GM12878 (cell line): Measurements from ENCODE around the gene VDR.

Source experiments
- ATF2 ChIP-seq: IDR thresholded peaks from 2 replicates; pipeline ENCODE4 v1.6.1; 2012; ENCODE audit warnings: low read length, inconsistent platforms
- CHD2 ChIP-seq: IDR thresholded peaks from 2 replicates; pipeline ENCODE4 v1.6.1; 2011; ENCODE audit warnings: low read depth, low read length, improper control_type of control experiment, borderline replicate concordance
- ELK1 ChIP-seq: IDR thresholded peaks from 2 replicates; pipeline ENCODE4 v1.6.1; 2012; ENCODE audit warnings: low read depth, low read length, improper control_type of control experiment
- POLR2A ChIP-seq: IDR thresholded peaks from 2 replicates; pipeline ENCODE4 v1.6.1; 2011; ENCODE audit warnings: low read depth, mild to moderate bottlenecking, low read length
- POLR2AphosphoS5 ChIP-seq: IDR thresholded peaks from 2 replicates; pipeline ENCODE4 v1.6.1; 2011; ENCODE audit warnings: mild to moderate bottlenecking, low read length, inconsistent platforms
- TCF7 ChIP-seq: IDR thresholded peaks from 2 replicates; pipeline ENCODE4 v1.6.1; 2014; ENCODE audit warnings: antibody characterized with exemption, borderline replicate concordance
- YY1 ChIP-seq: IDR thresholded peaks from 2 replicates; pipeline ENCODE4 v1.6.1; 2011; ENCODE audit warnings: low read depth, mild to moderate bottlenecking, low read length
- TF ChIP-seq, protein P1 (sequence below), 3 experiments: IDR thresholded peaks in 2 of 3; conservative IDR thresholded peaks in 1 of 3; 2 replicates each; pipeline ENCODE4 v1.5.1; 2011; ENCODE audit warnings: low read depth in 3 of 3, low read length in 3 of 3, mild to moderate bottlenecking in 3 of 3, control low read depth in 2 of 3, moderate library complexity in 2 of 3, inconsistent platforms in 1 of 3, mixed read lengths in 1 of 3; ENCODE audit not compliant: control insufficient read depth in 2 of 3, insufficient read depth in 1 of 3; ENCODE audit errors: extremely low read depth in 1 of 3
- TF ChIP-seq, protein P2 (sequence below): IDR thresholded peaks from 2 replicates; pipeline ENCODE4 v1.6.1; 2011; ENCODE audit warnings: low read depth, low read length, improper control_type of control experiment, borderline replicate concordance

DNA sequence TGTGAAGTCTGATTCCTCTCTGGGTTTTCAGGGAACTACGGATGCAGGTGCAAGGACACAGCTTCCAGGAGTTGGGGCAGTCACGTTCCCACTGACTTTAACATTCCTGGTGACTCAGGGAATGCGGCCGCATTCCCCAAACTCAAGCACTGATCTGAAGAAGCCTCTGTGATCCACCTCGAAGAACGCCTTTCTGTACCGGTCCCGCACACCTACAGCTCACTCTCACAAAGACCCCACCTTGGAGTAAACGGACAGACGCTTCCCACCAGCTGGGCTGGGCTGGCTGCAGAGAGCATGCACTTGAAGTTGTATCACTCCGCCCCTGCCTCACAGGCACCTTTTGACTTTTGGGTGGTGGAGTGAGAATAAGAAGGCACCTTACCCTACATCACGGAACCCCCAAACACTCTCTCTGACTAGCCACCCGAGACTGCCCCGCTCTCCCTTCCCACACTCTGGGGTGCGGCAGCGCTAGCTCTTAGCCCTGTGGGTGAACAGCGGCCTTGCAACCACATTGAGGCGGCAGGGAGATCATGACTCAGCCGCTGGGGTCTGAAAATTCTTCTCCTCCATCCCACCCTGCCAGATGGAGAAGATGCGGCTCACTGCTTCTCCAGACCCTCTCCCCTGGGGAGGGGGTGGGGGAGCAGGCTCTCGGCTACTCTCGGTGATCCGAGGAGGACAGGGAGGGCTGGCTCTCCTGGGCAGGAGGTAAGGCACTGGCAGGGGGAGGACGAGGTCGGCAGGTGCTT lies 61.4 kb downstream of the VDR start:
- TF ChIP-seq, protein P1, sequence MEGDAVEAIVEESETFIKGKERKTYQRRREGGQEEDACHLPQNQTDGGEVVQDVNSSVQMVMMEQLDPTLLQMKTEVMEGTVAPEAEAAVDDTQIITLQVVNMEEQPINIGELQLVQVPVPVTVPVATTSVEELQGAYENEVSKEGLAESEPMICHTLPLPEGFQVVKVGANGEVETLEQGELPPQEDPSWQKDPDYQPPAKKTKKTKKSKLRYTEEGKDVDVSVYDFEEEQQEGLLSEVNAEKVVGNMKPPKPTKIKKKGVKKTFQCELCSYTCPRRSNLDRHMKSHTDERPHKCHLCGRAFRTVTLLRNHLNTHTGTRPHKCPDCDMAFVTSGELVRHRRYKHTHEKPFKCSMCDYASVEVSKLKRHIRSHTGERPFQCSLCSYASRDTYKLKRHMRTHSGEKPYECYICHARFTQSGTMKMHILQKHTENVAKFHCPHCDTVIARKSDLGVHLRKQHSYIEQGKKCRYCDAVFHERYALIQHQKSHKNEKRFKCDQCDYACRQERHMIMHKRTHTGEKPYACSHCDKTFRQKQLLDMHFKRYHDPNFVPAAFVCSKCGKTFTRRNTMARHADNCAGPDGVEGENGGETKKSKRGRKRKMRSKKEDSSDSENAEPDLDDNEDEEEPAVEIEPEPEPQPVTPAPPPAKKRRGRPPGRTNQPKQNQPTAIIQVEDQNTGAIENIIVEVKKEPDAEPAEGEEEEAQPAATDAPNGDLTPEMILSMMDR (IDR thresholded peaks at IDR 0.05 in 2 of 3, conservative IDR thresholded peaks at IDR 0.05 in 1 of 3; ENCODE audit: control insufficient read depth in 2 of 3, extremely low read depth in 1 of 3, insufficient read depth in 1 of 3, low read depth in 3 of 3, low read length in 3 of 3), result no peak
- TF ChIP-seq TCF7, result no peak
- no peak for TF ChIP-seq POLR2A
- TF ChIP-seq YY1, result no peak
- TF ChIP-seq POLR2AphosphoS5, result no peak
- no peak for TF ChIP-seq ELK1
- TF ChIP-seq CHD2, result no peak
- TF ChIP-seq ATF2, result no peak
- TF ChIP-seq, protein P2, sequence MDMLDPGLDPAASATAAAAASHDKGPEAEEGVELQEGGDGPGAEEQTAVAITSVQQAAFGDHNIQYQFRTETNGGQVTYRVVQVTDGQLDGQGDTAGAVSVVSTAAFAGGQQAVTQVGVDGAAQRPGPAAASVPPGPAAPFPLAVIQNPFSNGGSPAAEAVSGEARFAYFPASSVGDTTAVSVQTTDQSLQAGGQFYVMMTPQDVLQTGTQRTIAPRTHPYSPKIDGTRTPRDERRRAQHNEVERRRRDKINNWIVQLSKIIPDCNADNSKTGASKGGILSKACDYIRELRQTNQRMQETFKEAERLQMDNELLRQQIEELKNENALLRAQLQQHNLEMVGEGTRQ, result no peak
